ENCODE results near the gene PRKCA.

The PRKCA gene

GRCh38 chr17:66638707-66639479 lies 336.5 kb downstream of the PRKCA start:
- no peak for DNase-seq

- no peak for DNase-seq
Observed at GRCh38 chr17:66643815-66644710, 341.6 kb downstream of the PRKCA start.

GRCh38 chr17:66645259-66645658 lies 342.8 kb downstream of the PRKCA start:
- DNase-seq, result no peak

DNA sequence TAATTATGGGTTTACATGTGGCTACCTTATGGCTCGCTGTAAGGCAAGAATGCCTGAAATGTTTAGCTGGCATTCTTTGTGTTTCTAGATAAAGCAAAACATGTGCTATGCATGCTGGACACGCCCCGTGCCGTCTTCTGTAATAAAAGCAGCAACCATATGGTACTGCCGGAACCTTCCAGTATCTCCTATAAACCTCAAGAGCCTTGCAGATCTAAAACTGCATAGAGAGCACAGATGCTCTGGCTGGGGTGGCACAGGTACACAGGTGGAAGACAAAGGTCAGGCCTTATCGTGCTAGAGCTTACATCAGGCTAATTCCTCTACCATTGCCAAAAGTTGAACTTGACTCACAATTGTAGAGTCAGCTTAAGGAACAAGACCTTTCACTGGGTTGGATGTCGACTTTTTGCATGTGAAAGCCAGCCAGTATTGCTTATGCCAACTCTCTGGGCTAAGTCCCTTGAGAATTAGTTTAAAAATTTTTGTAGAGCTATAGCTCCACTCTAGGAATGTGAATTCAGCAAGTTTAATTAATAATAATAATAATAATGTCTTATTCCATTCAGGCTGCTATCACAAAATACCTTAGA lies 345.1 kb downstream of the PRKCA start:
- no peak for DNase-seq

DNA sequence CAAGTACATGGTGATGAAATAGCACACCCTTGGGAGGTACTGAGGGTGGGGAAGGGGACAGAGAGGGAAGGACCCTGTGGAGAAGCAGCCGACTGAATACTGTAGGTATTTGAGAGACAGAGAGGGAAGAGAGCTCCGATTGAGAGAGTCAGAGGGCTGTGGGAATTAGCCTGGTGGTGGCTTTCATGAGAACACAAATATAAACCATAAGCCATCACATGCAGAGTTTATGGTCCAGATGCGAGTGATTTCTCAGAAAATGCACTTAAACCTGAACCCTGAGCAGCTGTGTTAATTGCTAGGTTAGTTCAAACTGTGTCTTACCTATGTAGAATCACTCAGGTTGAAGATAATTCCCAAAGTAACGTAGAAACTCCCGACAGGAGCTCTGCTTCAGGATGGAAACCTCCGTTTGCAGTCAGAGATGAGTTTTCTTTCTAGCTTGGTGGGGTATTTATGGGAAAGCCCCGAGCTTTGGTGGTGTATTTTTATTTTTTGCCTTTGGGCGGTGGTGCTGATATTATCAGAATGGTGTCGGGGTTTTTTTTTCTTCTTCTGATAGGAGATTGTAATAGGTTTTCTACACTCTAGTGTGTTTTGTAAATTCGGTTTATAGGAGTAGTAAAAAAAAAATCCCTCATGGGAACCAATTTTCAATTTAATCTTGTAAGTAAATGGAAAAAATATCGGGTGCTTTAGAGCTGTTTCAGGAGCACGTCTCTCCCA lies 347.6 kb downstream of the PRKCA start:
- no peak for DNase-seq

GRCh38 chr17:66650544-66650877 lies 348.1 kb downstream of the PRKCA start:
- DNase-seq, result no peak

DNA sequence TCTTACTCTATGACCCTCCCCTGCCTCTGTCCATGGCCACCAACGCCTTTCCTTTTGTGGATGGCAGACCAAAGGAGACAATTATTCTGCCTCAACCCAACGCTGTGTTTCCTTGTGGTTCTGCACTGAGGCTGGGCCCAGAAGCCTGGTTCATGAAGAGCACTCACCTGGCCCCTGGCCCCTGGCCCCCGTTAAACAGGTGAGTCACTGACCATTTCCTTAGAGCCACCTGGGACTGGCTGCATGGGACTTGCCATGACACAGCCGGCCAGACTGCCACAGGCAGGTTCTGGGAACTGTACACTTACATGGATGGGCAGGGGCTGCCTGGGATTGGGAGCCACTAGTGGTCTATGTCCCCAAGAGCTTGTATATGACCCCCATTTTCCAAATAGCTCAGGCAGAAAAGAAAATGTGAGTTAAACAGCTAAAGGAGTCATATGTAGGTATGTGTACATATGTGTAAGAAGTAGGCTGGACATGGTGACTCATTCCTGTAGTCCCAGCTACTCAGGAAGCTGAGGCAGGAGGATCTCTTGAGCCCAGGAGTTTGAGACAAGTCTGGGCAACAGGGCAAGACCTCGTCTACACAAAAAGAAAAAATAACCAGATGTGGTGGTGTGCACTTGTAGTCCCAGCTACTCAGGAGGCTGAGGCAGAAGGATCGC lies 350.6 kb downstream of the PRKCA start:
- DNase-seq, result no peak

- no peak for DNase-seq
Observed at GRCh38 chr17:66654106-66654740, 351.8 kb downstream of the PRKCA start.

DNA sequence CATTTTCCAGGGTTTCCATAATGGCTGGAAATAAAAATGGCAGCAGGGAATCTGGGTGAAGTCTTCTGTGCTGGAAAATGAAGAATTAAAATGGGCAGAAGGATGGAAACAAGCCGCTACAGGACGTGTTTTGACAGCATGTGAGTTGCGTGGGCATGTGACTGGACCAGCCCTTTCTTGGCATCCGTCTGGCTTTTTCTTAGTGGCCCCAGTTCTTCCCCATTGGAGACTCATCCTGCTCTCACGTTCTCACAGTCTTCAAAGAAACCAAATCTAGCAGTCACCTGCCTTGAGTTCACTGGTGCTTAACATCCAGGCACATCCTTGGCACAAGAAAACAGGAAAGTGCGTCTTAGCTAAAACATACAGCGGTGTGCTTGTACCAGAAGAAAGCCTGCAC lies 352.4 kb downstream of the PRKCA start:
- no peak for DNase-seq

DNA sequence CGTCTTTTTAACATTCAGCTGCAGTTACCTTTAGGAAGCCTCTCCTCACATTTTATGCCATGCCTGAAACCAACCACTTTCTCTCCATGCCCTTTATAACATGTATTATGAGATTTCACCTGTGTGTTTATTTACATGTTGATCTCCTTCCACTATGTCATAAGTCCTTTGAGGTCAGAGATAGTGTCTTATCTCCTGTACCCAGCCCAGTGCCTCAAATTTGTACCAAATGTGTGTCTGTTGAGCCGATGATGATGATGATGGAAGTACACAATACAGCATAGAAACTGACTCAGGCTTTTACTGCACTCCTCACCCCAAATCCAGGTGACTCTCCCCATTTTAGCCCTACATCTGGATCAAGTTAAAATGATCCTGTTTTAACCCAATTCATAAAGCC lies 353.0 kb downstream of the PRKCA start:
- no peak for DNase-seq

- DNase-seq, result no peak
Observed at GRCh38 chr17:66655861-66656260, 353.4 kb downstream of the PRKCA start.

GRCh38 chr17:66661411-66662256 lies 359.2 kb downstream of the PRKCA start:
- DNase-seq, result peak; percentile 9

DNA sequence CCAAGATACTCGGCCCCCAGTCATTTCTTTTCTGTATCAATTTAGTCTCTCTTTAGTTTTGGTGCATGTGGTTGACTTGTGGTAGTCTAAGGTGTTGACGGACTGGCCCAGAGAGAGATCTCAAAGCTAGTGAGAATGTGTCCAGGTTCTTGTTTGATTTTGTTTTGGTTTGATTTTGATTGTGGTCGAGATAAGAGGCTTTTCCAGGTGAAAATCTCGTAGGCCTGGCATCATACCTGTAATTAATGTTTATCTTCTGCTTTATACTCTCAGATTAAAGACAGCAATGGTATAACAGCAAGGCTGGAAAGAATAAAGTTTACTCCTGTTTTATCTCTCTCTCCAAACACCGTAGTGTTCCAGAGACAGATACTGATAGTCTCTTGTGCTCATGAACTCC lies 360.1 kb downstream of the PRKCA start:
- DNase-seq, result no peak

GRCh38 chr17:66663041-66663606 lies 360.7 kb downstream of the PRKCA start:
- DNase-seq, result no peak

DNA sequence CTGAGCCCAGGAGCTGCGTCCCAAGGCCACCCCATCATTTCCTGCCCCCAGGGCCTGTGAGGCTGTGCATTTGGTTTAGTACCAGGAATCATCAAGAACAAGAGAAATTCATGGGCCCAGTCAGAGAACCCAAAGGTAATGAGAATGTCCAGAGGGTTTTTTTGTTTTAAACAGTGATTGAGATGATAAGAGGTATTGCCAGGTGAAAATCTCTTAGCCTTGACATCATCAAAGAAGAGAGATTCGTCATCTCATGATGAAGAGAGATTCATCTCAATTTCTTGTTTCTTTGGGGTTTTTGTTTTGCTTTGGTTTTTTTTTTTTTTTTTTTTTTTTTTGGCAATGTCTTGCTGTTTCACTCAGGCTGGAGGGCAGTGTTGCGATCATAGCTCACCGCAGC lies 361.9 kb downstream of the PRKCA start:
- no peak for DNase-seq

GRCh38 chr17:66665194-66665593 lies 362.8 kb downstream of the PRKCA start:
- no peak for DNase-seq

- DNase-seq, result no peak
Observed at GRCh38 chr17:66667090-66667489, 364.7 kb downstream of the PRKCA start.

GRCh38 chr17:66667491-66668030 lies 365.1 kb downstream of the PRKCA start:
- no peak for DNase-seq

- no peak for DNase-seq
Observed at GRCh38 chr17:66670206-66670605, 367.8 kb downstream of the PRKCA start.

DNA sequence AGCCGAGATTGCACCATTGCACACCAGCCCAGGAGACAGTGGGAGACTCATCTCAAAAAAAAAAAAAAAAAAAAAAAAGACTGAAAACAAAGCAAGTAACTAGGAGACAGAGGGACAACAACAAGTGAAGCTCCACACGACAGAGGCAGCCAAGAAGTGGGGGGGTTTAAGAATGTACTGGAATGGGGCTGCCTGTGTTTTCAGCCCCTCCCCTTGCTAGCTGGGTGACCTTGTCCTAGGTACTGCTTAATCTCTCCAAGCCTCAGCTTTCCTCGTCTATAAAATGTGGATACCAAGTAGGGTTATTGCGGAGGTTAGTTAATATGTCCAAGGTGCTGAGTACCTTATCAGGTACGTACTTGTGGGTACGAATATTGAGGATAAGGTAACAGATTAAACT lies 368.7 kb downstream of the PRKCA start:
- no peak for DNase-seq

Measured in NCI-H510A (cell line).